Sigmoid colon (tissue), 3 donors: Measurements from ENCODE around the gene TBC1D3.
"Not testable (repeated sequence)": the region's sequence is repeated elsewhere in the genome, so short reads cannot be mapped to it uniquely, and the experiment has no call there.

Source experiments
- POLR2A ChIP-seq, 2 donors: fragments of 450-650 bp; IDR thresholded peaks; one replicate each; pipeline ENCODE4 v1.6.1; 2016; ENCODE audit warnings: antibody characterized with exemption in 2 of 2, mild to moderate bottlenecking in 2 of 2, moderate library complexity in 2 of 2
- TF ChIP-seq, protein P1 (sequence below), 4 experiments: fragments of 450-650 bp in 3 of 4; fragments of 200-600 bp in 1 of 4; IDR thresholded peaks; one replicate each; pipeline ENCODE4 v1.5.1; 2016 to 2019; ENCODE audit warnings: antibody characterized with exemption in 4 of 4, mild to moderate bottlenecking in 3 of 4, moderate library complexity in 2 of 4

DNA sequence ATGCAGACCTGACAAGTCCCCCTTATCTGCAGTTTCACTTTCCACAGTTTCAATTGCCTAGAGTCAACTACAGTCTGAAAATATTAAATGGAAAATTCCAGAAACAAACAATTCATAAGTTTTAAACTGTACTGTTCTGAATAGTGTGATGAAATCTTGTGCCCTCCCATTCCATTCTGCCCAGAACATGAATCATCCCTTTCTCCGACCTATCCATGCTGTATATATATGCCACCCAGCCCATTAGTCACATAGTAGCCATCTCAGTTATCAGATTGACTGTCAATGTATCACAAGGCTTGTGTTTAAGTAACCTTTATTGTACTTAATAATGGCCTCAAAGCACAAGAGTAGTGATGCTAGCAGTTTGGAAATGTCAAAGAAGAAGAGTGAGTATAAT is 40.4 kb upstream of the TBC1D3 start:
- TF ChIP-seq, protein P1, sequence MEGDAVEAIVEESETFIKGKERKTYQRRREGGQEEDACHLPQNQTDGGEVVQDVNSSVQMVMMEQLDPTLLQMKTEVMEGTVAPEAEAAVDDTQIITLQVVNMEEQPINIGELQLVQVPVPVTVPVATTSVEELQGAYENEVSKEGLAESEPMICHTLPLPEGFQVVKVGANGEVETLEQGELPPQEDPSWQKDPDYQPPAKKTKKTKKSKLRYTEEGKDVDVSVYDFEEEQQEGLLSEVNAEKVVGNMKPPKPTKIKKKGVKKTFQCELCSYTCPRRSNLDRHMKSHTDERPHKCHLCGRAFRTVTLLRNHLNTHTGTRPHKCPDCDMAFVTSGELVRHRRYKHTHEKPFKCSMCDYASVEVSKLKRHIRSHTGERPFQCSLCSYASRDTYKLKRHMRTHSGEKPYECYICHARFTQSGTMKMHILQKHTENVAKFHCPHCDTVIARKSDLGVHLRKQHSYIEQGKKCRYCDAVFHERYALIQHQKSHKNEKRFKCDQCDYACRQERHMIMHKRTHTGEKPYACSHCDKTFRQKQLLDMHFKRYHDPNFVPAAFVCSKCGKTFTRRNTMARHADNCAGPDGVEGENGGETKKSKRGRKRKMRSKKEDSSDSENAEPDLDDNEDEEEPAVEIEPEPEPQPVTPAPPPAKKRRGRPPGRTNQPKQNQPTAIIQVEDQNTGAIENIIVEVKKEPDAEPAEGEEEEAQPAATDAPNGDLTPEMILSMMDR (IDR thresholded peaks at IDR 0.05), result not testable (repeated sequence)
- not testable (repeated sequence) for TF ChIP-seq POLR2A (IDR thresholded peaks at IDR 0.05)
